Suprapubic skin (tissue), 4 donors: ENCODE data around the gene SLC7A6. TPM values are rescaled to one million over a fixed set of nuclear protein-coding genes. Genes with fewer than 3 reads are reported as not detected.

ENCODE experiments used
- DNase-seq, 2 donors: peaks; one replicate each; pipeline ENCODE4 v3.0.0-alpha.2; 2019; ENCODE audit warnings: low spot score in 2 of 2
- H3K27ac ChIP-seq: fragments of 200-600 bp; sonication (generic); one replicate; pipeline ENCODE4 v1.5.1; 2019
- H3K27me3 ChIP-seq: fragments of 200-600 bp; sonication (generic); one replicate; pipeline ENCODE4 v1.5.1; 2019
- H3K36me3 ChIP-seq: fragments of 200-600 bp; sonication (generic); one replicate; pipeline ENCODE4 v1.5.1; 2019
- H3K4me1 ChIP-seq: fragments of 200-600 bp; sonication (generic); one replicate; pipeline ENCODE4 v1.5.1; 2019
- H3K4me3 ChIP-seq: fragments of 200-600 bp; sonication (generic); one replicate; pipeline ENCODE4 v1.5.1; 2019; ENCODE audit warnings: mild to moderate bottlenecking
- H3K9me3 ChIP-seq: fragments of 200-600 bp; sonication (generic); one replicate; pipeline ENCODE4 v1.5.1; 2019
- CTCF ChIP-seq, 2 donors: fragments of 200-600 bp in 1 of 2; fragments of 450-650 bp in 1 of 2; sonication (generic) in 1 of 2; IDR thresholded peaks; one replicate each; pipeline ENCODE4 v1.5.1; 2016 to 2019; ENCODE audit warnings: antibody characterized with exemption in 2 of 2, mild to moderate bottlenecking in 1 of 2, moderate library complexity in 1 of 2
- EP300 ChIP-seq: sonication (generic); formaldehyde crosslinking; IDR thresholded peaks from one replicate; pipeline ENCODE4 v1.6.1; 2017; ENCODE audit warnings: antibody characterized with exemption
- POLR2A ChIP-seq, 2 donors: fragments of 450-650 bp; IDR thresholded peaks; one replicate each; pipeline ENCODE4 v1.6.1; 2017; ENCODE audit warnings: antibody characterized with exemption in 2 of 2, mild to moderate bottlenecking in 2 of 2, moderate library complexity in 2 of 2
- POLR2AphosphoS5 ChIP-seq, 3 donors: sonication (generic); formaldehyde crosslinking; IDR thresholded peaks; one replicate each; pipeline ENCODE4 v1.6.1; 2017; ENCODE audit warnings: antibody characterized with exemption in 3 of 3
- WGBS: methylation state at CpG from one replicate; pipeline ENCODE4 v1.1.5; 2018; 5-methylcytosine and 5-hydroxymethylcytosine counted together
- total RNA-seq, 4 donors: library from RNA; depleted of rRNA; stranded (reverse); fragments of >200 nt; gene quantifications; one replicate each; pipeline ENCODE4 v1.1.0, GENCODE V29; 2016

SLC7A6 gene
- total RNA-seq, 4 donors from 2014 or later: 31.5 to 167 (median 49.0) TPM

- peaks cover 6% of the 10 kb centered on the region for H3K4me1 ChIP-seq
- no peaks in the 10 kb centered on the region for H3K9me3 ChIP-seq
- peaks cover 88% of the 10 kb centered on the region for H3K36me3 ChIP-seq
- H3K27ac ChIP-seq: no peak overlapping the region
- DNase-seq: no peak
- TF ChIP-seq POLR2A (IDR thresholded peaks at IDR 0.05) (no peak), CTCF (IDR thresholded peaks at IDR 0.05) (no peak), EP300 (no peak), POLR2AphosphoS5 (IDR thresholded peaks at IDR 0.05) (no peak)
- H3K27me3 ChIP-seq: no peaks in the 10 kb centered on the region
- no peak overlapping the region for H3K4me3 ChIP-seq
- WGBS: 93% methylated on average over 16 of the region's 16 CpGs
Measured at GRCh38 chr16:68345958-68346635, 81.8 kb downstream of the SLC7A6 start.

DNA sequence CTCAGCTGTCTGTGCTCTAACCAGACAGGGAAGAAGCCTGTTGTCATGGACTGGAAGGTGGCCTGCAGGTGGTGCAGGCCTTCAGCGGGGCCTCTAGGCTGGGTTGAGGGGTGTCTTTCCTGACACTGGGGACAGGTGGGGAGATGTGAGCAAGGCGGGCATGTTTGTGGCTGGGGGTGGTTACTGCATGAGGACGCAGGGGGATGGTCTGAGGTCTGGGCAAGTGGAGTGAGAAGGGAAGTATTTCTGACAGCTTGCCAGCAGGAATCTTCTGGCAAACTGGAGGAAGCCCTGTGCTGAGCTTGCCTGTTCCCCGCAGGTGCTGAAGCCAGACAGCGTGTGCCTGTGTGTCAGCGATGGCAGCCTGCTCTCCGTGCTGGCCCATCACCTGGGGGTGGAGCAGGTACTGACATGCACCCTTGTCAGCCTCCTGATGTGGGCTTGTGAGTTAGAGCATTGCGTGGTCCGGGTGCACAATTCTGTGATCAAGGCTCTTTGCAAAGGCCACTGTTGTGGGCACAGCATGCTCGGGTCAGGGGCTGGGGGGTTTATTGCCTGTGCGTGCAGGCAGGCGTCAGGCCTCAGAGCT, 82.7 kb downstream of the SLC7A6 start:
- Histone ChIP-seq H3K27me3 (no peaks in the 10 kb centered on the region), H3K4me3 (no peak overlapping the region), H3K4me1 (peaks cover 6% of the 10 kb centered on the region), H3K36me3 (peaks cover 88% of the 10 kb centered on the region), H3K9me3 (no peaks in the 10 kb centered on the region), H3K27ac (no peak overlapping the region)
- 82% methylated on average over 4 of the region's 12 CpGs for WGBS
- no peak for DNase-seq
- TF ChIP-seq EP300: no peak
- TF ChIP-seq POLR2AphosphoS5 (IDR thresholded peaks at IDR 0.05): no peak
- TF ChIP-seq POLR2A (IDR thresholded peaks at IDR 0.05): no peak
- TF ChIP-seq CTCF (IDR thresholded peaks at IDR 0.05): no peak

- no peak for DNase-seq
- Histone ChIP-seq H3K4me3 (no peak overlapping the region), H3K27ac (no peak overlapping the region), H3K27me3 (no peaks in the 10 kb centered on the region), H3K9me3 (no peaks in the 10 kb centered on the region), H3K4me1 (peaks cover 6% of the 10 kb centered on the region), H3K36me3 (peaks cover 88% of the 10 kb centered on the region)
- no peak for TF ChIP-seq CTCF (IDR thresholded peaks at IDR 0.05)
- no peak for TF ChIP-seq EP300
- TF ChIP-seq POLR2AphosphoS5 (IDR thresholded peaks at IDR 0.05): no peak
- TF ChIP-seq POLR2A (IDR thresholded peaks at IDR 0.05): no peak
- WGBS: 84% methylated on average over 4 of the region's 4 CpGs
Measured at GRCh38 chr16:68347605-68348004, 83.3 kb downstream of the SLC7A6 start.

DNA sequence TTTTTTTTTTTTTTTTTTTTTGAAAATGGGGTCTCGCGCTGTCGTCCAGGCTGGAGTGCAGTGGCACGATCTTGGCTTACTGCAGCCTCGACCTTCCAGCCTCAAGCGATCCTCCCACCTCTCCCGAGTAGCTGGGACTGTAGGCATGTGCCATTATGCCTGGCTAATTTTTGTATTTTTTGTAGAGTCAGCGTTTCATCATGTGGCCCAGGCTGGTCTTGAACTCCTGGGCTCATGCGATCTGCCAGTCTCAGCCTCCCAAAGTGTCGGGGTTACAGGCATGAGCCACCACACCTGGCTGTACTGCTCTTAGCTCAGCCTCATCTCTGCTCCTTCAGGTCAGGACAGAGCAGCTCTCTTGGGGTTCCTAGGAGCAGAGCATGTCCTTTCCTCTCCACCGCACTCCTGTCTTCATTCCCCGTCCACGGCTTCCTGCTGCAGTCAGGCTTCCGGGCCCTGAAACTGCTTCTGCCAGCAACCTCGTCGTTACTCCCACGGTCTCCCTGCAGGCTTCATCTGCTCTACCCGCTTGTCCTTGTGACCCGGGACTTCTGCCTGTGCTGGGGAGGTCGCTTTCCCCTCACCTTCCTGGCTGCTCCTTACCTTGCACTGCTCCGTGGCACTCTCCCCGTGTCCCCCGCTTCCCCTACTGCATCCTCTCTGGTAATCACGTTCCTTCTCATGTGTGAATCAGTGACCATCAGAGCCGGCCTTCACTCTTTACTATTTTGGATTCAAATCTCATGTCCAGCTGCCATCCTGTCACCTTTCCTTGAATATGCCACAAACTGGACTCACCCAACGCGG, 84.5 kb downstream of the SLC7A6 start:
- no peak overlapping the region for H3K4me3 ChIP-seq
- H3K4me1 ChIP-seq: peaks cover 6% of the 10 kb centered on the region
- no peak overlapping the region for H3K27ac ChIP-seq
- no peaks in the 10 kb centered on the region for H3K9me3 ChIP-seq
- 94% methylated on average over 27 of the region's 27 CpGs for WGBS
- H3K27me3 ChIP-seq: no peaks in the 10 kb centered on the region
- TF ChIP-seq EP300 (no peak), POLR2AphosphoS5 (IDR thresholded peaks at IDR 0.05) (no peak), CTCF (IDR thresholded peaks at IDR 0.05) (no peak), POLR2A (IDR thresholded peaks at IDR 0.05) (no peak)
- no peak for DNase-seq
- peaks cover 90% of the 10 kb centered on the region for H3K36me3 ChIP-seq

GRCh38 chr16:68349838-68350410, 85.6 kb downstream of the SLC7A6 start:
- Histone ChIP-seq H3K27ac (no peak overlapping the region), H3K9me3 (no peaks in the 10 kb centered on the region), H3K36me3 (peaks cover 94% of the 10 kb centered on the region), H3K4me3 (no peak overlapping the region), H3K4me1 (peaks cover 6% of the 10 kb centered on the region), H3K27me3 (no peaks in the 10 kb centered on the region)
- DNase-seq: no peak
- no peak for TF ChIP-seq EP300
- no peak for TF ChIP-seq CTCF (IDR thresholded peaks at IDR 0.05)
- TF ChIP-seq POLR2A (IDR thresholded peaks at IDR 0.05): no peak
- no peak for TF ChIP-seq POLR2AphosphoS5 (IDR thresholded peaks at IDR 0.05)
- WGBS: 88% methylated on average over 10 of the region's 10 CpGs
